RWPE1 (cell line): ENCODE data around the gene SEMA3A.

ENCODE experiments used
- CTCF ChIA-PET: fragments of 350-600 bp; sonication (Branson Sonifier 250); formaldehyde crosslinking; extraction: SDS; loops from one replicate; lab custom pipeline; 2021; lab: Yijun Ruan, JAX
- POLR2A ChIA-PET: fragments of 400-600 bp; formaldehyde crosslinking; extraction: SDS; loops from one replicate; lab custom pipeline; 2020; ENCODE audit warnings: antibody characterized with exemption; ENCODE audit not compliant: low non-redundant PET; lab: Yijun Ruan, JAX
- DNase-seq: peaks from one replicate; pipeline ENCODE4 v3.0.0; 2012; ENCODE audit warnings: low spot score
- H3K27ac ChIP-seq: fragments of 450-650 bp; 2 replicates; pipeline ENCODE4 v1.5.1; 2017
- TF ChIP-seq, protein P1 (sequence below): fragments of 450-650 bp; conservative IDR thresholded peaks from 2 replicates; pipeline ENCODE4 v1.5.1; 2017; ENCODE audit warnings: low read depth, mild to moderate bottlenecking

SEMA3A gene

DNA sequence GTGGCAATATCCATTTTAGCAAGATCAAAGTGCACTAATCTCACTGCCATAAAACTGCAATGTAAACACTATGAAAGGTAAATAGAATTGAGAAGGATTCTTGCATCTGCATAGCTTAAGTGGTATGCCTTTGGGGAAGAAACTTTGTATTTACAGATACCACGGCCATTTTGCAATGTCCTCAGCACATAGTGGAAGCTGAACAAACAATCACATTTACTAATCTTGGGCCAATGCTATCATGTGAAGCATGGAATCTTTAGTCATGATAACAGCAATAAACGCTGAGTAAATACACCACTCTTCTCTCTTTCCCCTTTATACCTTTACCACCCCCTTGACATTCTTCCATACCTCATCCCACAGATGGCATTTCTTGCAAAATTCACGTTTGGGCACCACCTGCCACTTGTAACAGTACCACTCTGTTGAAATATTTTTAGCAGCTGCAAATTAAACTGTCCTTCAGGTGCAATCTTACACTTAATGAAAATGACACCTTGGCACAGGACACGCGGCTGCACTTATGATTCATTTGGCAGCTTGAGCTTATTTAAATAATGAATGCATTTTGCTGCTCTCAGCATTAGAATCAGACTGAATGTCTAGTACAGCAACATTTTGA is 171.8 kb downstream of the SEMA3A start:
- POLR2A ChIA-PET, result no interaction called here
- DNase-seq, result no peak
- no peak overlapping the region for H3K27ac ChIP-seq
- TF ChIP-seq, protein P1, sequence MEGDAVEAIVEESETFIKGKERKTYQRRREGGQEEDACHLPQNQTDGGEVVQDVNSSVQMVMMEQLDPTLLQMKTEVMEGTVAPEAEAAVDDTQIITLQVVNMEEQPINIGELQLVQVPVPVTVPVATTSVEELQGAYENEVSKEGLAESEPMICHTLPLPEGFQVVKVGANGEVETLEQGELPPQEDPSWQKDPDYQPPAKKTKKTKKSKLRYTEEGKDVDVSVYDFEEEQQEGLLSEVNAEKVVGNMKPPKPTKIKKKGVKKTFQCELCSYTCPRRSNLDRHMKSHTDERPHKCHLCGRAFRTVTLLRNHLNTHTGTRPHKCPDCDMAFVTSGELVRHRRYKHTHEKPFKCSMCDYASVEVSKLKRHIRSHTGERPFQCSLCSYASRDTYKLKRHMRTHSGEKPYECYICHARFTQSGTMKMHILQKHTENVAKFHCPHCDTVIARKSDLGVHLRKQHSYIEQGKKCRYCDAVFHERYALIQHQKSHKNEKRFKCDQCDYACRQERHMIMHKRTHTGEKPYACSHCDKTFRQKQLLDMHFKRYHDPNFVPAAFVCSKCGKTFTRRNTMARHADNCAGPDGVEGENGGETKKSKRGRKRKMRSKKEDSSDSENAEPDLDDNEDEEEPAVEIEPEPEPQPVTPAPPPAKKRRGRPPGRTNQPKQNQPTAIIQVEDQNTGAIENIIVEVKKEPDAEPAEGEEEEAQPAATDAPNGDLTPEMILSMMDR, result no peak
- CTCF ChIA-PET, result interaction anchor here (0.6 kb wide), 1 partner anchor 44 kb away, joined by 7 read pairs; no protein-coding TSS in a partner anchor

DNA sequence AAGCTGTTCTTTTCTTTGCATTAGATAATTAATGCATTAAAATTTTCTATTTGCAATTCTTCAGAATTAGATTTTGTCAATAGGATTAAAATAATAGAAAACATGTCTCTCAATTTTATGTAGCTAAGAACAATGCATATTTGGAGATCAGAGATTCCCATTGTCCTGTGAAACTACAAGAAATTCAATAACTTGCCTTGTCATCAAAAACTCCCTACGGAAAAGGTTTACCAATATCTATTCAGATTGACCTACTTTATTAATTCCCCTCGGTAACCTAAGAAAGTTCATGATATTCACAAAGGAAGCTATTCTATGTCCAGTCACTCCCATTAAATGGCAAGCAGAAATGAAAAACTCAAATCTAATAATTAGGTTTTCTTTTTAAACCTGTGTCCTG is 172.6 kb downstream of the SEMA3A start:
- ChIA-PET CTCF (no interaction called here), POLR2A (no interaction called here)
- TF ChIP-seq, protein P1, result no peak
- no peak for DNase-seq
- no peak overlapping the region for H3K27ac ChIP-seq

DNA sequence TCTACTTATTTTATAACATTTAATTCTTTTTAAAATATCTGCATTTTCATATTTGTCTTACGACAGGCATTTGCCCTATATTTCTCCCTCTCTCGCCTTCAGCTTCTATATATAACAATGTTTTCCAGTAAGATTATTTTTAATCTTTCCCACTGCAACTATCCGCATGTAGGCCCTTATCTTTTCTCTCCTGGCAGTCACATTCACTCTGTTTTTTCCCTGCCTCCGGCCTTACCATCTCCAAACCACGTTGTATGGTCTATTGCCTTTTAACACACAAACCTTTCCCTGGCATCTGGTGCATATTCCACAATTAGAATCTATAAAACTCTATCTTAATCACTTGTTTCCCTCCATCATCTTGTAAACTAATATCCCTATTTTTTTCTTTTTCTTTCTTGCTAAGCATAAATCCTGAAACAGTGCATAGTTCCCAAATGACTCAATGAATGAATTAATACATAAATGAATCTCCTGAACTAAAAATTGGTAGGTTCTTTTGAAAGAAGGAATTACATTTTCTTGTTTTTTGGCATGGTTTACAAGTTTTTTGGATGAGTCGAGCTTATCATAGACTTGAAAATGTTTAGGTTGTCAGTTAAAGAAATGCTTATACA is 173.2 kb downstream of the SEMA3A start:
- POLR2A ChIA-PET, result no interaction called here
- no peak overlapping the region for H3K27ac ChIP-seq
- DNase-seq, result no peak
- CTCF ChIA-PET, result no interaction called here
- TF ChIP-seq, protein P1, result no peak

DNA sequence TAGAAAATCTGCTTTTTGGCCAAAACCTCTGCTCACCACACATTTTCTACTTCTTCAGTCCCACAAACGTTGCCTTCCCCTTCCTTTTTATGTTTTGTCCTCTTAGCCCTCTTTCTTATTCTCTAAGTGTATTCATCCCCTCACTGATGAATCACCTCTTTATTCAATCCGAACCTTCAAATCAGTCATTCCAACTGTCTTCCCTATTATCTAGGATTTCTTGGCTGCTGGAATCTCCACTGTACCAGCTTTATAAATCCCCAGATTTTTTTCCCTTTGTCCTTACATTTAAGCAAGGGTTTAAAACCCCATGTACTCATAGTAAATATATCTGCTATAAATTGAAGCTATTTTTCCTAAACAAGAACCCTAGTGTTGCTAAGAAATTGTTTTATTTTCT is 176.9 kb downstream of the SEMA3A start:
- ChIA-PET CTCF (no interaction called here), POLR2A (no interaction called here)
- no peak for DNase-seq
- no peak overlapping the region for H3K27ac ChIP-seq
- TF ChIP-seq, protein P1, result no peak

DNA sequence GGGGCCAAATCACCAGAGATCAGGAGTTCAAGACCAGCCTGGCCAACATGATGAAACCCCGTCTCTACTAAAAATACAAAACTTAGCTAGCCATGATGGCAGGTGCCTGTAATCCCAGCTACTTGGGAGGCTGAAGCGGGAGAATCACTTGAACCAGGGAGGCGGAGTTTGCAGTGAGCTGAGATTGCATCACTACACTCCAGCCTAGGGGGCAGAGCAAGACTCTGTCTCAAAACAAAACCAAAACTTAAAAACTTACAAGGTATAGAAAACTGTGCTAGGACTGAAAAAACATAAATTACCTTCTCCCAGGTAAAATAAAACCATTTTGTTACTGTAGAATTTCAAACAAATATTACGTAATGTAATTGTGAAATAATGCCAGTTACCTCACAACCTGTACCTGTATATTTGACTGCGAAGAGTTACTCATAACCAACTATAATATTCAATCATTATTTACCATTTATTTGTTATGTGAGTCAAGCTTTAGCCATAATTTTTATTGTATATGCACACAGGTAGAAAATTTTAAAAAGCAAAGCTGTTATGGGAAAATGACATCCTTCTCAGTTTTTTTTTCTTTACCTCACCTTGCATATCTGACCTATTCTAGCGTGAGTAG is 180.9 kb downstream of the SEMA3A start:
- TF ChIP-seq, protein P1, result no peak
- H3K27ac ChIP-seq, result no peak overlapping the region
- DNase-seq, result peak; percentile 17
- CTCF ChIA-PET, result no interaction called here
- POLR2A ChIA-PET, result no interaction called here

DNA sequence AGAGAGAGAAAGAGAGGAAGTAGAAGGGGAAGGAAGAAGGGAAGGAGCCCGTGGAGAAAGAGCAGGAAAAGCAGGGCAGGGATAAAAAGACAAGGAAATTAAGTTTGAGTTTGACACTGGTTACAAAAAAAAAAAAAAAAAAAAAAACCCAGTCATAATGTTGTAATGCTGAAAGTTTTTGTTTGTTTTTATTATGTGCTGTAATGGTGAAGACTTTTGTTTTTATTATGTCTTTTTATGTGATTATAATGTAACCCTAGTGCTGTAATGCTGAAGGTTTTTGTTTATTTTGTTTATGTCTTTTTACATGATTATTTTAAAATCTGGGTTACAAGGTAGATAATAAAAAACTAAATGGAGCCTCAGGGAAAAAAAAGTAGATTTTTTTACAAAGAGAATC is 184.8 kb downstream of the SEMA3A start:
- POLR2A ChIA-PET, result no interaction called here
- H3K27ac ChIP-seq, result no peak overlapping the region
- no peak for DNase-seq
- CTCF ChIA-PET, result interaction anchor here (0.6 kb wide), 1 partner anchor 71 kb away, joined by 3 read pairs; no protein-coding TSS in a partner anchor
- TF ChIP-seq, protein P1, result no peak
